GM19372 (cell line): ENCODE data around the gene RAD51B.
A peak's percentile ranks its signal among the peaks of the same experiment; 100 is the strongest.

Experiments used
- ATAC-seq: cut with Tn5 transposase; IDR thresholded peaks from one replicate; pipeline ENCODE4 v1.9.1; 2021; ENCODE audit warnings: mild to moderate bottlenecking, low read depth, moderate library complexity; ENCODE audit not compliant: unreplicated experiment

Gene RAD51B

GRCh38 chr14:68391311-68392014, 571.9 kb downstream of the RAD51B start:
- no peak for ATAC-seq

- no peak for ATAC-seq
Measured at GRCh38 chr14:68392393-68393141, 573.0 kb downstream of the RAD51B start.

GRCh38 chr14:68393259-68393658, 573.7 kb downstream of the RAD51B start:
- no peak for ATAC-seq

- no peak for ATAC-seq
Measured at GRCh38 chr14:68394118-68394763, 574.7 kb downstream of the RAD51B start.

- ATAC-seq: no peak
Measured at GRCh38 chr14:68394764-68395143, 575.2 kb downstream of the RAD51B start.

- no peak for ATAC-seq
Measured at GRCh38 chr14:68395604-68396003, 576.0 kb downstream of the RAD51B start.

- no peak for ATAC-seq
Measured at GRCh38 chr14:68396461-68396860, 576.9 kb downstream of the RAD51B start.

GRCh38 chr14:68397371-68397811, 577.8 kb downstream of the RAD51B start:
- no peak for ATAC-seq

GRCh38 chr14:68397822-68398221, 578.2 kb downstream of the RAD51B start:
- no peak for ATAC-seq

- ATAC-seq: no peak
Measured at GRCh38 chr14:68398370-68398769, 578.8 kb downstream of the RAD51B start.

- no peak for ATAC-seq
Measured at GRCh38 chr14:68399971-68400370, 580.4 kb downstream of the RAD51B start.

- peak; percentile 16 for ATAC-seq
Measured at GRCh38 chr14:68401317-68401716, 581.7 kb downstream of the RAD51B start.

GRCh38 chr14:68401855-68402254, 582.3 kb downstream of the RAD51B start:
- ATAC-seq: peak; percentile 56

- no peak for ATAC-seq
Measured at GRCh38 chr14:68402525-68403101, 583.0 kb downstream of the RAD51B start.

GRCh38 chr14:68403191-68404145, 583.9 kb downstream of the RAD51B start:
- no peak for ATAC-seq

- no peak for ATAC-seq
Measured at GRCh38 chr14:68404146-68404527, 584.6 kb downstream of the RAD51B start.

GRCh38 chr14:68404652-68405183, 585.1 kb downstream of the RAD51B start:
- ATAC-seq: no peak

GRCh38 chr14:68405961-68406360, 586.4 kb downstream of the RAD51B start:
- ATAC-seq: no peak

GRCh38 chr14:68407285-68407684, 587.7 kb downstream of the RAD51B start:
- no peak for ATAC-seq

GRCh38 chr14:68407825-68408224, 588.2 kb downstream of the RAD51B start:
- no peak for ATAC-seq
